ENCODE measurements around the gene MAP2K6.

MAP2K6 gene

GRCh38 chr17:69497161-69497560 lies 82.7 kb downstream of the MAP2K6 start:
- H2AFZ ChIP-seq (ENCODE audit: low read depth) = no peak overlapping the region
- no peak overlapping the region for H3K4me3 ChIP-seq (IDR thresholded peaks at IDR 0.05; ENCODE audit: insufficient read depth, low read depth, low read length)
- no peaks in the 10 kb centered on the region for H3K27me3 ChIP-seq (ENCODE audit: insufficient read depth, low read depth)
- no peak for TF ChIP-seq CTCF (conservative IDR thresholded peaks at IDR 0.05; ENCODE audit: low read depth, low read length)
- no peak overlapping the region for H3K27ac ChIP-seq
- no peak overlapping the region for H3K9ac ChIP-seq
- no peak overlapping the region for H3K4me2 ChIP-seq
- H3K79me2 ChIP-seq (ENCODE audit: insufficient read depth, low read depth) = no peaks in the 10 kb centered on the region
- H3K4me1 ChIP-seq (ENCODE audit: low read depth, poor library complexity, severe bottlenecking) = no peaks in the 10 kb centered on the region
- H4K20me1 ChIP-seq (ENCODE audit: insufficient read depth) = no peaks in the 10 kb centered on the region
- no peaks in the 10 kb centered on the region for H3K36me3 ChIP-seq (ENCODE audit: insufficient read depth)

GRCh38 chr17:69499318-69499717 lies 84.8 kb downstream of the MAP2K6 start:
- H4K20me1 ChIP-seq (ENCODE audit: insufficient read depth) = no peaks in the 10 kb centered on the region
- H3K36me3 ChIP-seq (ENCODE audit: insufficient read depth) = no peaks in the 10 kb centered on the region
- no peak overlapping the region for H3K9ac ChIP-seq
- H3K4me2 ChIP-seq = no peak overlapping the region
- no peak overlapping the region for H2AFZ ChIP-seq (ENCODE audit: low read depth)
- no peak for TF ChIP-seq CTCF (conservative IDR thresholded peaks at IDR 0.05; ENCODE audit: low read depth, low read length)
- H3K79me2 ChIP-seq (ENCODE audit: insufficient read depth, low read depth) = no peaks in the 10 kb centered on the region
- H3K27ac ChIP-seq = no peak overlapping the region
- H3K27me3 ChIP-seq (ENCODE audit: insufficient read depth, low read depth) = no peaks in the 10 kb centered on the region
- H3K4me1 ChIP-seq (ENCODE audit: low read depth, poor library complexity, severe bottlenecking) = no peaks in the 10 kb centered on the region
- H3K4me3 ChIP-seq (IDR thresholded peaks at IDR 0.05; ENCODE audit: insufficient read depth, low read depth, low read length) = no peak overlapping the region

- Histone ChIP-seq H3K27me3 (ENCODE audit: insufficient read depth, low read depth) (no peaks in the 10 kb centered on the region), H3K4me2 (no peak overlapping the region), H2AFZ (ENCODE audit: low read depth) (no peak overlapping the region), H3K4me3 (IDR thresholded peaks at IDR 0.05; ENCODE audit: insufficient read depth, low read depth, low read length) (no peak overlapping the region), H3K4me1 (ENCODE audit: low read depth, poor library complexity, severe bottlenecking) (no peaks in the 10 kb centered on the region), H3K27ac (no peak overlapping the region), H3K36me3 (ENCODE audit: insufficient read depth) (no peaks in the 10 kb centered on the region), H3K9ac (no peak overlapping the region), H4K20me1 (ENCODE audit: insufficient read depth) (no peaks in the 10 kb centered on the region), H3K79me2 (ENCODE audit: insufficient read depth, low read depth) (no peaks in the 10 kb centered on the region)
- no peak for TF ChIP-seq CTCF (conservative IDR thresholded peaks at IDR 0.05; ENCODE audit: low read depth, low read length)
These were observed 86.5 kb downstream of the MAP2K6 start for GRCh38 chr17:69500911-69501429.

- no peak overlapping the region for H3K27ac ChIP-seq
- H4K20me1 ChIP-seq (ENCODE audit: insufficient read depth) = no peaks in the 10 kb centered on the region
- H2AFZ ChIP-seq (ENCODE audit: low read depth) = no peak overlapping the region
- H3K4me1 ChIP-seq (ENCODE audit: low read depth, poor library complexity, severe bottlenecking) = no peaks in the 10 kb centered on the region
- no peak for TF ChIP-seq CTCF (conservative IDR thresholded peaks at IDR 0.05; ENCODE audit: low read depth, low read length)
- H3K27me3 ChIP-seq (ENCODE audit: insufficient read depth, low read depth) = no peaks in the 10 kb centered on the region
- no peak overlapping the region for H3K4me3 ChIP-seq (IDR thresholded peaks at IDR 0.05; ENCODE audit: insufficient read depth, low read depth, low read length)
- H3K36me3 ChIP-seq (ENCODE audit: insufficient read depth) = no peaks in the 10 kb centered on the region
- no peaks in the 10 kb centered on the region for H3K79me2 ChIP-seq (ENCODE audit: insufficient read depth, low read depth)
- H3K4me2 ChIP-seq = no peak overlapping the region
- no peak overlapping the region for H3K9ac ChIP-seq
These were observed 87.3 kb downstream of the MAP2K6 start for GRCh38 chr17:69501591-69502468.
